ENCODE measurements around the gene MAGEA9B. TPM values are rescaled to one million over a fixed set of nuclear protein-coding genes. Genes with fewer than 3 reads are reported as not detected.
"Not testable (repeated sequence)": the region's sequence is repeated elsewhere in the genome, so short reads cannot be mapped to it uniquely, and the experiment has no call there.

The MAGEA9B gene
- total and polyA plus RNA-seq, 8 donors = not detected

DNA sequence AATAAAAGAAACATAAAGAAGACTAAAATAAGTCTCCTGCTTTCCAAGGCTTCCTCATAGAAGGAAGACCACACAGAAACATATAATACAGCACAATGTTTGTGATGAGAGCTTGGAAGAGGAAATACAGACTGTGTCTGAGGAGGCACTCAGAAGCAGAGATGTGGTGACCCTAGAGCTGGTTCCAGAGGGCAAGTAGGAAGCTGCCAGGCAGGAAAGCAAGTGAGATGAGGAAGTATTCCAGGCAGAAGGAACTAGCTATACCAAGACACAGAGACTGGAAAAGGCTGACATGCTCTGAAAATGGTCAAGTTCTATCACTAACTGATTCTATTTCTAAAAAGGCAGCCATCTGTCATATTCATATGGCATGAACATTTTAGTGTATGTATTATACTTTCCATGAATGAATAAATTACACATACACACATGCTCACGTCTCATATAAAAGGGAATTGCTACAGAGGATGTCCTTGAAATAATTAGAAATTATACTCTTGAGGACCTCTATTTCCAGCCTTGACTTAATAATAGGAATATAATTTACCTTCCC lies 24.4 kb upstream of the MAGEA9B start:
- FAIRE-seq (no peak), ATAC-seq (no peak), DNase-seq (no peak)
- H3K4me3 ChIP-seq = no peak overlapping the region
- peaks cover 0 to 6% (median 0%) of the 10 kb centered on the region in 3 donors for H3K4me1 ChIP-seq
- no peaks in the 10 kb centered on the region for H3K9me3 ChIP-seq
- intact Hi-C loops (cut with DNase I) = no loop called here
- no peak overlapping the region for H3K27ac ChIP-seq
- 50 to 93% methylated on average over 1 of the region's 1 CpG for WGBS, 2 donors
- H3K36me3 ChIP-seq = no peaks in the 10 kb centered on the region
- TF ChIP-seq, protein P1, sequence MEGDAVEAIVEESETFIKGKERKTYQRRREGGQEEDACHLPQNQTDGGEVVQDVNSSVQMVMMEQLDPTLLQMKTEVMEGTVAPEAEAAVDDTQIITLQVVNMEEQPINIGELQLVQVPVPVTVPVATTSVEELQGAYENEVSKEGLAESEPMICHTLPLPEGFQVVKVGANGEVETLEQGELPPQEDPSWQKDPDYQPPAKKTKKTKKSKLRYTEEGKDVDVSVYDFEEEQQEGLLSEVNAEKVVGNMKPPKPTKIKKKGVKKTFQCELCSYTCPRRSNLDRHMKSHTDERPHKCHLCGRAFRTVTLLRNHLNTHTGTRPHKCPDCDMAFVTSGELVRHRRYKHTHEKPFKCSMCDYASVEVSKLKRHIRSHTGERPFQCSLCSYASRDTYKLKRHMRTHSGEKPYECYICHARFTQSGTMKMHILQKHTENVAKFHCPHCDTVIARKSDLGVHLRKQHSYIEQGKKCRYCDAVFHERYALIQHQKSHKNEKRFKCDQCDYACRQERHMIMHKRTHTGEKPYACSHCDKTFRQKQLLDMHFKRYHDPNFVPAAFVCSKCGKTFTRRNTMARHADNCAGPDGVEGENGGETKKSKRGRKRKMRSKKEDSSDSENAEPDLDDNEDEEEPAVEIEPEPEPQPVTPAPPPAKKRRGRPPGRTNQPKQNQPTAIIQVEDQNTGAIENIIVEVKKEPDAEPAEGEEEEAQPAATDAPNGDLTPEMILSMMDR (IDR thresholded peaks at IDR 0.05) = no peak
- no peaks in the 10 kb centered on the region for H3K27me3 ChIP-seq

DNA sequence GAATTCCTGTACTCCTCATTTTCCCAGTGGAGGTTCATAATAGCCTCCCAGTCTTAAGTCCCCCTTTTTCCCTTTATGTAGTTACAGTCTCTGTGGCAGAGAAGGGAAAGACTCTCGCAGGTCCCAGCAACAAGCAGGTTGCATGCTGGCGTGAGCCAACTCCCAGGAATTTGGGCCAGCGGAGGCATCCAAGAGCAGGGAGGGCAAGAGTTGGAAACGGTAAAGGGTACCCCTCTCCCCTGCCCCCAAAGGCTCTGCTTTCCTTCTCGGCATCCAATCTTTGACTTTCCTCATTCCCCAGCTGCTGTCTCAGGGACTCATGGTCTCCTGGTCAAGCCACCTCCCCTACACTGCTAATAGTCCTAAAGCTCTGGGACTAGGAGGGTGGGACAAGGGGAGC lies 23.3 kb upstream of the MAGEA9B start:
- H3K27ac ChIP-seq = no peak overlapping the region
- no peak for ATAC-seq
- H3K27me3 ChIP-seq = no peaks in the 10 kb centered on the region
- H3K9me3 ChIP-seq = no peaks in the 10 kb centered on the region
- DNase-seq = no peak
- TF ChIP-seq, protein P1 (IDR thresholded peaks at IDR 0.05) = no peak
- intact Hi-C loops (cut with DNase I) = no loop called here
- WGBS, 2 donors = 69 to 95% methylated on average over 5 of the region's 5 CpGs
- H3K4me3 ChIP-seq = no peak overlapping the region
- H3K36me3 ChIP-seq = no peaks in the 10 kb centered on the region
- H3K4me1 ChIP-seq = peaks cover 0 to 6% (median 0%) of the 10 kb centered on the region in 3 donors
- FAIRE-seq = no peak

DNA sequence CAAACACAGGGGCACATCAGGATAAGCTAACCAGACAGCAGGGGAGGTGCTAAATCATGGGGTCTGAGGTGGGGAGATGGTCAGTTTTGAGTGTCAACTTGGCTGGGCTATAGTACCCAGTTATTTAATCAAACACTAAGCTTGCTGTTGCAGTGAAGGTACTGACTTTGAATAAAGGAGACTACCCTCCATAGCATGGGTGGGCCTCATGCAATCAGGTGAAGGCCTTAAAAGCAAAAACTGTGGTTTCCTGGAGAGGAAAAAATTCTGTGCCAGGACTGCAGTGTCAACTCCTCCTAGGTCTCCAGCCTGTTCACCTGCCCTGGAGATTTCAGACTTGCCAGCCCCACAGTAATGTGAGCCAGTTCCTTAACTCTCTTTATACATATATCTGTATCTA lies 20.4 kb upstream of the MAGEA9B start:
- Histone ChIP-seq H3K27ac (no peak overlapping the region), H3K36me3 (no peaks in the 10 kb centered on the region), H3K27me3 (no peaks in the 10 kb centered on the region), H3K4me1 (no peaks in the 10 kb centered on the region), H3K4me3 (no peak overlapping the region), H3K9me3 (no peaks in the 10 kb centered on the region)
- no peak for ATAC-seq
- TF ChIP-seq, protein P1 (IDR thresholded peaks at IDR 0.05) = no peak
- intact Hi-C loops (cut with DNase I) = no loop called here
- no peak for DNase-seq
- no peak for FAIRE-seq

DNA sequence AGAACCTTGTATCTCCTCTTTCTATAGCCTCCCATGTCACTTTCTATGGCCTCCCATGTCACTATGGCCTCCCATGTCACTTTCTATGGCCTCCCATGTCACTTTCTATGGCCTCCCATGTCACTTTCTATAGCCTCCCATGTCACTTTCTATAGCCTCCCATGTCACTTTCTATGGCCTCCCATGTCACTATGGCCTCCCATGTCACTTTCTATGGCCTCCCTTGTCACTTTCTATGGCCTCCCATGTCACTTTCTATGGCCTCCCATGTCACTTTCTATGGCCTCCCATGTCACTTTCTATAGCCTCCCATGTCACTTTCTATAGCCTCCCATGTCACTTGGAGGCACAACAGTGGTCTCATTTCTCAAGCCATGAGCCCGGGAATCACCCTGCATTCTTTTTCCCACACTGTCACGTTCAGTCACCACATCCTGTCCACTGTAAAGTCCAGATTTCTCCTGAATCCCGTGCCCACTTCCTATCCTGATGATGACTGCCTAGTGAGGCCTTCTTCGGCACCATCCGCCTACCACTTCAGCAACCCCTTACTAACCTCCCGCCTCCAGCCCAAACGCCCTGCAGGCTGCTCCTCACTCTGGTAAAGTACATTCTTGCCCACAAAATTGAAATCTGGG lies 18.1 kb upstream of the MAGEA9B start:
- H3K4me3 ChIP-seq; ATAC-seq; H3K36me3 ChIP-seq; DNase-seq; FAIRE-seq; H3K27me3 ChIP-seq; intact Hi-C loops (cut with DNase I); H3K27ac ChIP-seq; H3K9me3 ChIP-seq; H3K4me1 ChIP-seq: not testable (repeated sequence)
- WGBS, 2 donors = 77 to 83% methylated on average over 7 of the region's 7 CpGs

DNA sequence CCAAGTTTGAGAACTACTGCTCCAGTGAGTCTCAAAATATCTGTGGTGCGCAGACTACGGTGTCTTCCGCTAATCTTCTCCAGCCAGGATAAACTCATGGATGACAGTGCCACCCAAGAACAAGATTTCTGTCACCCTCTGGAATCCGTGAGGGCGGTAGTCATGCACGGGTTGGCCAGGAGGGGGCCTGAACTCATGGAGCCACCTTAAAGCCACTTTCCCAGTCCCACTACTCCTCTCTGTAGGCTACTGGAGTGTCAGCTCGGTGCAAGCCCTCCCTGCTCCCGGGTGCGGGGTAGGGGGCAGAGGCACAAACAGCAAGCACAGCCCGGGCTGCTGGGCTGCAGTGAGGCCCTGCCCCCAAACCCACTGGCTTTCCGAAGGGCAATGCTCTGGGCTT lies 11.3 kb upstream of the MAGEA9B start:
- ATAC-seq = not testable (repeated sequence)

DNA sequence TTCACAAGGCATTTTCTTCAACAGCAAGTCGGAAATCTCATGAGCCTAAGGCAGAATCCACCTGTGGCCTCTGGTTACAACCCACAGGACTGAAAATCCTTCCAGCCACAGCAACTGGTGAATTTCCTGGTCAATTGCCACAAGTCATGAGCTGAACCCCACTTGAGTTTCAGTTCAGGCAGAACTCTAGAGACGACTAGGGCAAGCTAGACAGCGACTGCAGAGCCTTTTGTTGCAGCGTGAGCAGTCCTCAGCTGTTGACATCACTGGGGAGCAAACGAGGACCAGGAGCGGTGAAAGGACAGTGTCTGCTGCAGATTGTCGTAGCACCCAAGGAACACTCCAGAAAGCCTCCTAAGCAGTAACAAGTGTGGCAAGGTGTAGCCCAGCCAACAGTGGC lies 8.7 kb upstream of the MAGEA9B start:
- DNase-seq; H3K9me3 ChIP-seq; FAIRE-seq; H3K27ac ChIP-seq; ATAC-seq; H3K4me3 ChIP-seq; H3K27me3 ChIP-seq; H3K4me1 ChIP-seq; intact Hi-C loops (cut with DNase I); H3K36me3 ChIP-seq: not testable (repeated sequence)
- WGBS, 2 donors = no CpG with 5 or more reads among the region's 7 CpGs

More for the DNA sequence above, 11.3 kb upstream of the MAGEA9B start:
- FAIRE-seq; intact Hi-C loops (cut with DNase I); H3K27me3 ChIP-seq; H3K4me3 ChIP-seq; H3K9me3 ChIP-seq; H3K36me3 ChIP-seq; H3K4me1 ChIP-seq; H3K27ac ChIP-seq; DNase-seq: not testable (repeated sequence)
- 19% methylated on average over 4 of the region's 11 CpGs; no CpG with 5 or more reads in 1 of the 2 donors for WGBS, 2 donors

DNA sequence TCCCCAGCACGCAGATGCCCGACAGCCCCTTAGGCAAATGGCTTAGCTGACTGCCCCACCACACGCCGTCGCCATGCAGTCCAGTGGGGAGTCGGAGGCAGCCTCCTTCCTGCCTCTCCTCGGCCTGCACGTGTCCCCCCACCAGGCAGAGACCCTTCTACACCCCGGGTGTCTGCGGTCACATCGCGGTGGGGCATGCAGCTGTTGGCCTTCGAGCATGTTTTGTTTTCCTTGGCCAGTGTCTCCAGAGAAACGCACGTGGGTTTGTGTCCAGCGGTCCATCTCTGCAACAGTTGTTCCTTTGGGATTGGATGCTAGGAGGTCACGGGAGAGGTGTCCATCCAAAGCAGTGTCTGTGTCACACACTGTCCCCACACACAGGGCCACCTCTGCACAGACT lies 8.0 kb upstream of the MAGEA9B start, which contains the start of gene HSFX2:
HSFX2 (minus strand) TSS at position 101 of the 400 bp plus-strand sequence. CDS start 614 bp downstream, outside the sequence.
- FAIRE-seq; H3K27ac ChIP-seq; H3K4me3 ChIP-seq; intact Hi-C loops (cut with DNase I); H3K9me3 ChIP-seq; H3K36me3 ChIP-seq; H3K27me3 ChIP-seq; H3K4me1 ChIP-seq; ATAC-seq; DNase-seq: not testable (repeated sequence)
- no CpG with 5 or more reads among the region's 17 CpGs for WGBS, 2 donors

DNA sequence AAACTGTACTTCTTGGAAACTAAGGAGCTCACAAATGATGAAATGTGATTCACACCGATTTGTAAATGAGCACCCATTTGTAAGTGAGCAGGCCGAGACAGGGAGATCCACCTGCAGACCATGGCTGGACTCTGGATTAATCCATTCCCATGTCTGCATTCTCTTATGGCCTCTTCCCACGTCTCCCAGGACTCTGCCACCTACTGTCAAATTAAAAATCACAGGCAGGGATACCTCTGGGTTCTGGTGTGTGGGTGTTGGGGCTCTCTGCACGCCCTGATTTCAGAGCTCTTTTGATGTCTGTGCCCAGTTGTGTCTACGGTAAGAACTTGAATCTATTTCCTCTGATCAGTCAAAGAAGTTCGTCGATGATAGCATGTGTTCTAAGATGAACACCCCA lies 3.7 kb upstream of the MAGEA9B start:
- H3K36me3 ChIP-seq; FAIRE-seq; H3K4me3 ChIP-seq; H3K9me3 ChIP-seq; intact Hi-C loops (cut with DNase I); ATAC-seq; H3K27ac ChIP-seq; H3K4me1 ChIP-seq; H3K27me3 ChIP-seq; DNase-seq: not testable (repeated sequence)
- no CpG with 5 or more reads among the region's 7 CpGs for WGBS, 2 donors

DNA sequence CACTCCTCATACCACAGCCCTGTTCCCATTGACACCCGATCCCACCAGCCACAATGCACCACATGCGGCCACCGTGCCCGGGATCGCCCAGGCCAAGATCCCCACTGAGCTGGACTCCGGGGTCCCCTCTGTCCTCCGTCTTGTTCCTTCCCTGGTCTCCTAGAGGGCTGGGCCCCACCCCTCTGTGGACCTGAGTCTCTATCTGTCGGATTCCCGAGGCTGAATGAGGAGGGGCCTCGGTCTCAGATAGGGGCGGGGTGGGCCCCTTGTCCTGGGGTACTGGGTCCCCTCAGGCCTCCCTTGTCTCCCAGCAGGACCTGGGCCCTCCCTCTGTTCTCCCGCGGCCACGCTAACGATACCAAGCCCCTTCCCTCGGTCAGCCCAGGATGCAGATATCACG lies 1.6 kb downstream of the MAGEA9B start:
- H3K4me1 ChIP-seq; H3K27ac ChIP-seq; H3K36me3 ChIP-seq; DNase-seq; ATAC-seq; H3K4me3 ChIP-seq; intact Hi-C loops (cut with DNase I); FAIRE-seq; H3K9me3 ChIP-seq; H3K27me3 ChIP-seq: not testable (repeated sequence)
- 57 to 87% methylated on average over 2 to 6 of the region's 17 CpGs for WGBS, 2 donors

All from pancreas (tissue), 10 donors.